ENCODE measurements around the gene GRIN3B.

- TF ChIP-seq CTCF (IDR thresholded peaks at IDR 0.05; ENCODE audit: insufficient read depth, low read length) (no peak), GABPA (IDR thresholded peaks at IDR 0.05; ENCODE audit: low read depth) (no peak), REST (IDR thresholded peaks at IDR 0.05; ENCODE audit: insufficient replicate concordance, low read depth) (no peak), POLR2AphosphoS5 (IDR thresholded peaks at IDR 0.05; ENCODE audit: low read depth) (0 out of 2 replicates have a peak, but pooled peaks have one; percentile 15)
Measured at GRCh38 chr19:1015782-1016646, 15.8 kb downstream of the GRIN3B start.
